Measurements from ENCODE around the gene GARIN1A.
"Not testable (repeated sequence)": the region's sequence is repeated elsewhere in the genome, so short reads cannot be mapped to it uniquely, and the experiment has no call there.

Gene GARIN1A

DNA sequence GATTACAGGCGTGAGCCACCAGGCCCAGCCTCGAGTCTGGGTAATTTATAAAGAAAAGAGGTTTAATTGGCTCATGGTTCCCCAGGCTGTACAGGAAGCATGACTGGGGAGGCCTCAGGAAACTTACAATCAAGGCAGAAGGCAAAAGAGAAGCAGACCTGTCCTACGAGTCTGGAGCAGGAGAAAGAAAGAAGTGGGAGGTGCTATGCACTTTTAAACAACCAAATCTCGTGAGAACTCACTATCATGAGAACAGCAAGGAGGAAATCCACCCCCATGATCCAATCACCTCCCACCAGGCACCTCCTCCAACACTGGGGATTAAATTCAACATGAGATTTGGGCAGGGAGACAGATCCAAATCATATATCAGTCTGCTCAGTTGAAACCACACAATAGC lies 11.6 kb downstream of the GARIN1A start:
- not testable (repeated sequence) for DNase-seq (ENCODE audit: low spot score)

DNA sequence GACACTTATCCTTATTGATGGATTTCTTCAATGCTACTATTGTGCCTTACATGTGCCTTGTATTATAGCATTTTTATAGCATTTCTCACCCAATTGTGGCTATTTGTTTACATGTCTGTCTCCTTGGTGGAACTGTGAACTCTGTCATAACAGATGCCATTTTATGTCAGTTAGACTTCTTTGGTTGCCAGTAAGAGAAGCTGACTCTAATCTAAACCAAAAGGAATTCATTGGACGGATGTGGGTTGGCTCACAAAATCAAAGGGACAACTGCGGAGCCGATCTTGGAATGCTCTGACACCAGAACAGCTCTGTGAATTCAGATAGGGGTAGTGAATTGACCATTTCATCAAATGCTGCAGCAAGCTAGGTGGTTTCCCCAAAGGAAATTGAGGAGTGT lies 15.0 kb downstream of the GARIN1A start:
- no peak for DNase-seq (ENCODE audit: low spot score)

DNA sequence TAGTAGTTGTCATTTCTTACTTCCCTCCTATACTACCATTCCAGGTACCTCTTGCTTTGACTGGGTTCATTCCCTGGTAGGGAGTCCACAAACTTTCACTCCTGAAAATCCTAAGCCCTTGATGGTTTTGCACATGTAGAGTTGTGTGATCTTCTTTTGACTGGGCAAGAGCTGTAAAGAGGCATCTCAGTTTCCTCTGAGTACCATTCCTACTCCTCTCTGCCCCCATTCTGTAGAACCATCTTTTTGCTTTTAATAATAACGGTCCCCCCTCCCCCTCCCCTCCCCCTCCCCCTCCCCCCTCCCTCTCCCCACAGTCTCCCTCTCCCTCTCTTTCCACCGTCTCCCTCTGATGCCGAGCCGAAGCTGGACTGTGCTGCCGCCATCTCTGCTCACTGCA lies 16.4 kb downstream of the GARIN1A start:
- no peak for DNase-seq (ENCODE audit: low spot score)

DNA sequence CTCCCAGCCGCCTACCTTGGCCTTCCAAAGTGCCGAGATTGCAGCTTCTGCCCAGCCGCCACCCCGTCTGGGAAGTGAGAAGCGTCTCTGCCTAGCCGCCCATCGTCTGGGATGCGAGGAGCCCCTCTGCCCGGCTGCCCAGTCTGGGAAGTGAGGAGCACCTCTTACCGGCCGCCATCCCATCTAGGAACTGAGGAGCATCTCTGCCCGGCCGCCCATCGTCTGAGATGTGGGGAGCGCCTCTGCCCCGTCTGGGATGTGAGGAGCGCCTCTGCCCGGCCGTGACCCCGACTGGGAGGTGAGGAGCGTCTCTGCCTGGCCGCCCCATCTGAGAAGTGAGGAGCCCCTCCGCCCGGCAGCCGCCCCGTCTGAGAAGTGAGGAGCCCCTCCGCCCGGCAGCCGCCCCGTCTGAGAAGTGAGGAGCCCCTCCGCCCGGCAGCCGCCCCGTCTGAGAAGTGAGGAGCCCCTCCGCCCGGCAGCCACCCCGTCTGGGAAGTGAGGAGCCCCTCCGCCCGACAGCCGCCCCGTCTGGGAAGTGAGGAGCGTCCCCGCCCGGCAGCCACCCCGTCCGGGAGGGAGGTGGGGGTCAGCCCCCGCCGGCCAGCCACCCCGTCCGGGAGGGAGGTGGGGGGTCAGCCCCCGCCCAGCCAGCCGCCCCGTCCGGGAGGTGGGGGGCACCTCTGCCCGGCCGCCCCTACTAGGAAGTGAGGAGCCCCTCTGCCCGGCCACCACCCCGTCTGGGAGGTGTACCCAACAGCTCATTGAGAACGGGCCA lies 17.3 kb downstream of the GARIN1A start:
- not testable (repeated sequence) for DNase-seq (ENCODE audit: low spot score)

DNA sequence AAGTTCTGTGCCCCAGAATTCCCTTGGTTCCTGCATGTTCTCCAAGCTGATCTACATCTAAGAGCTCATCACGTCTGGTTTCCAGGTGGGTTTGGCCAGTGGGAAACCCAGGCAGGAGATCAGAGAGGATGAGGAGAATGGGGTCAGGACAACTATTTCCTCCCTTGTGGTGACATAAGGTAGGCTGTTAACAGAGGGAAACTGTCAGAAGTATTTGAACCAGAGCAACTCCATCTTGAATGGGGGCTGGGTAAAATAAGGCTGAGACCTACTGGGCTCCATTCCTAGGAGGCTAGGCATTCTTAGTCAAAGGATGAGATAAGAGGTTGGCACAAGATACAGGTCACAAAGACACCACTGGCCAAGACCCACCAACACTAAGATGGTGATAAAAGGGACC lies 19.1 kb downstream of the GARIN1A start:
- DNase-seq (ENCODE audit: low spot score) = no peak

DNA sequence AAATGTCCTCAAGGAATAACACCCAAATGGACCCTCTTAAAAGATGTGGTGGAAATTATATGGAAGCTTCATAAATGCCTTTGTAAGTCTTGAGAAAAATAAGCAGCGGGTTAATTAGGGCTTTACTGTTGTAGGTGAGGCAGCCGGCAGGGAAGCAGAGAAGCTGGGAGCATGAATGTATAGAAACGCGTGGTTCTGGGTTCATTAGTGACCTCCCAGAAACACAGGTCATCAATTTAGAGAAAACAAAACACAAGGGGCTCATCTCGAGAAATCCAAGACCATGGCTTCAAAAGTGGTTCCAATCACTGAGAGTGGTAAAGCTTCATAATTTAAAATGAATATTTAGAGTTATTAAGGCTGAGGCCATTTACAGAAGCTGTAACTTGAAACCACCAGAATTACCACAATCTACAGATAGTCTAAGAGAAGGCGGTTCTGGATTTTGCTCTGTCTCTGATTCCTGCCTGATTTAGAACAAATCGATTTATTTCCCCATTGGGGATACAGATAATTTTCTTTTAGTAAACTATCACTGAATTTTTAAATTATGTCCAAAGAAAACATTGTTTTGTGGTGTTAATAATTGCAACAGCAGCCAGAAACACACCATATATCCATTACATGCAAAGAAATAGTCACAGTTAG lies 20.7 kb downstream of the GARIN1A start:
- DNase-seq (ENCODE audit: low spot score) = no peak

DNA sequence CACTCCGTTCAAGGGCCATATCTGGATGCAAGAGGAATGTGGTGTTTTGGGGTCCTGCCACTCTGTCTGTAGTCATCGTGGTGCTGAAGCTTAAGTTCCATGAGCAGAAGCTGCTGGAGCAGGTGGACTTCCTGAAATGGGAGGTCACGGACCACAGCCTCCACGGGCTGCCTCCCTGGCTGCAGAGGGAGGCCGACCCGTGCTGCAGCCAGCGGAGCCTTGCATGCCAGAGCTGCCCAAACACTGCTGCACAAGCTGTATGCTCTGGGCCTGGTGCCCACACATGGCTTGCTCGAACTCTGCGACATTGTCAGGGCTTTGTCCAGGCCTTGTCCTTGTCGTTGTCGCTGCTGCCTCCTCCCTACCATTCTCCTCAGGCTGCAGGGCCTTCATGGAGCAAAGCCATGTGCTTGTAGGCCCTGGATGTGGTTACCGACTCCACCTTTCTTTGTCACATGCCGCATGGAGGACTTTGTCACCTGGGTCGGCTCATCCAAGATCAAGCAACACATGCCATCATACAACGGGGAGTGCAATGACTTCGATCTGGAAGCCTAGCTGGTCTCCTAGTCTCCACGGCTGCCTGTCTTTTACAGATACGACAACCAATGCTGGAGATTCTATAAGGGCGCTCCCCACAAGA lies 21.4 kb downstream of the GARIN1A start:
- no peak for DNase-seq (ENCODE audit: low spot score)

DNA sequence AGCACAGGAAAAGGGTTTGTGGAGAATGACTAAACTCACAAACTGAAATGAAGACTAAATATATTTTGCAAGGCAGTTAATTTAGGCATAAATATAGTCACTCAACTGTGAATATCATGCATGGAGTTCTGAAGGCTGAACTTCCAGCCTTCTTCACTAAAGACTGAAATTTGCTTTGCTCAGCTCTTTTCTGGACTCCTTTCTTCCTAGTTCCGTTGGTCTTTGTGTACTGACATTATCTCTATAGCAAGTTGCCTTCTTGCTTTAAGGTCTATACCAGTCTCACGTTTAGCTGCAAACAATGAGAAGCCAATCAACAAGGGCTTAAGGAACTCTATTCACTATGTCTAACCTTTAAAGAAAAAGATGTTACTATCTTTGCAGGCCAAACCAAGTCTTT lies 22.6 kb downstream of the GARIN1A start:
- no peak for DNase-seq (ENCODE audit: low spot score)

DNA sequence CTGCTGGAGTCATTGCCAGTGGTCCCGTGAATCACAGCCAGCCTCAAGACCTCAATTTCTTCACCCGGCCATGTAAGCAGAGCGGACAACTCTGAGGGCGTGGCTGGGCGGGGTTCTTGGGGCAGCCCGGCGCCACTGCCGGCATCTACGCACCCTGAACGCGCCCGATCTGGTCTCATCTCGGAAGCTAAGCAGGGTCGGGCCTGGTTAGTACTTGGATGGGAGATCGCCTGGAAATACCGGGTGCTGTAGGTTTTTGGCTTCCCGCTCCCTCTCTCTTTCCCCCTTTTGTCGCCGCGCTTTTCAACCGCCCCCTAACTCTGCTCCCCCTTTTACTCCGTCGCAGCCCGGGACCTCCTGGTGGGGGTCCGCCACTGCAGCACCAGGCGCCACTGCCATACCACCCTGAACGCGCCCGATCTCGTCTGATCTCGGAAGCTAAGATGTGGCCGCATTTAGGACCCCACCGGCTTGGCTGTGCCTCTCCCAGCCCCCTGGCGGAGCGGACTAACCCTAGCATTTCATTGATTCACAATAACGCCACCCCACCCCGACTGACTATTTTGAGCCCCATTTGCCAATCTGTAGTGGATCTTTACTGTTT lies 25.3 kb downstream of the GARIN1A start:
- DNase-seq (ENCODE audit: low spot score) = no peak

DNA sequence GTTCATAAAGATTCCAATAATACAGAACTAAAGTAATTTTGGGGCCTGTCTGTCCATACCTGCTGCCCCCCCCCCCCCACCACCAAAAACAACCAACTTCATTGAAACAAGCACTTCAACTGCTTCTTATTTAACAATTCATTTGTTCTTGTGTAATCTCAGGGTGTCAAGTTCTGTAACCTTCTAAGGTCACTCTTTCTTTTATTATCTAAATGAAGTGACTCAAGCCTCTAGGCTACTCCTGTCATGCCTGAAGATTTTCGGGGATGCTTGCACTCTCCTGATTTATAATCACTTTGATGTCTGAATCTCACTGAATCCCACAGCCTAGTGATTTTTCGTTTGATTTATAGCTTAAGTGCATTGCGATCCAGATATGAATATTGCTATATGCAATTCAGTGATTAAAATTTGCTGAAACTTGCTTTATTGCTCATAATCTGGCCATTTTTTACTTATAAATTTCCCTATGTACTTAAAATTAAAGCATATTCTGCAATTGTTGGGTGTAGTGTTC lies 27.2 kb downstream of the GARIN1A start:
- no peak for DNase-seq (ENCODE audit: low spot score)

DNA sequence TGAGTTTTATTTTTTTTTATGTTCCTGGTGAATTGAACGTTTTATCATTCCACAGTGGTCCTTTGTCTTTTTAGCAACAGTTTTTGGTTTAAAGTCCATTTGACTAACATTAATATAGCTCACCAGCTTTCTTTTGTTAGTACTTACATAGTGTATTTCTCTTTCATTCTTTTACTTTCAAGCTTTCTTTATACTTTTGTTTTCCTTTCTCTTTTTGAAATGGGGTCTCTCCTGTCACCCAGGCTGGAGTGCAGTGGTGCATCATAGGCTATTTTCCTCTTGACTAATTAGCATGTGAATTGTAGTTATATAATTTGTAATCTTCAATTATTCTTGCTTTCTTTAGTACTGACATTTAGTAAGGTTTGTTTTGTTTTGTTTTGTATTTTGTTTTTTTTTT lies 27.8 kb downstream of the GARIN1A start:
- no peak for DNase-seq (ENCODE audit: low spot score)

DNA sequence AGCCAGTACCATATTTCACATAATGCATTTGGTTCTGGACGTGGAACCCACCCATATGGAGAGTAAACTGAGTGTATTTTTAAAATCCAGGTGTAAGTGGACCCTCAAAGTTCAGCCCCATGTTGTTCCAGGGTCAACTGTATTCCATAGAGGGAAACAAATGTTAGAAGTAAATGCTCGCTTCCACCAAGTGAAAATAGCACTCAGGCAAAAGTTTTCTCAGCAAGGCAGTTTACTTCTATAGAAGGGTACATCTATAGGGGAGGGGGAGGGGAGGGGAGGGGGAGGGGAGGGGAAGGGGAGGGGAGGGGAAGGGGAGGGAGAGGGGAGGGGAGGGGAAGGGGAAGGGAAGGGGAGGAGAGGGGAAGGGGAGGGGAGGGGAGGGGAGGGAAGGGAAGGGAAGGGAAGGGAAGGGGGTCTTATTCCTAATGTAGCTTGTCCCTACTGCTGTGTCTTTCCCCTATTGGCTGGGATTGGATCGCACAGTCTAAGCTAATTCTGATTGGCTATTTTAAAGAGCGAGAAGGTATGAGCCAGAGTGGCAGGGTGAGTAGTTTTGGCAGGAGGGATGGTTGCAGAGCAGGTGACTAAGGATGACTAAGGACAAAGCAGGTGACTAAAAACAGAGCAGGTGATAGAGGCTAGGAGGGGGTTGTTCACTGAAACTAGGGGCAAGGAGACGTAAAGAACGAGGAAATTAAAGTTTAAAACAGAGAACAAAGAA lies 29.1 kb downstream of the GARIN1A start:
- DNase-seq (ENCODE audit: low spot score) = no peak

DNA sequence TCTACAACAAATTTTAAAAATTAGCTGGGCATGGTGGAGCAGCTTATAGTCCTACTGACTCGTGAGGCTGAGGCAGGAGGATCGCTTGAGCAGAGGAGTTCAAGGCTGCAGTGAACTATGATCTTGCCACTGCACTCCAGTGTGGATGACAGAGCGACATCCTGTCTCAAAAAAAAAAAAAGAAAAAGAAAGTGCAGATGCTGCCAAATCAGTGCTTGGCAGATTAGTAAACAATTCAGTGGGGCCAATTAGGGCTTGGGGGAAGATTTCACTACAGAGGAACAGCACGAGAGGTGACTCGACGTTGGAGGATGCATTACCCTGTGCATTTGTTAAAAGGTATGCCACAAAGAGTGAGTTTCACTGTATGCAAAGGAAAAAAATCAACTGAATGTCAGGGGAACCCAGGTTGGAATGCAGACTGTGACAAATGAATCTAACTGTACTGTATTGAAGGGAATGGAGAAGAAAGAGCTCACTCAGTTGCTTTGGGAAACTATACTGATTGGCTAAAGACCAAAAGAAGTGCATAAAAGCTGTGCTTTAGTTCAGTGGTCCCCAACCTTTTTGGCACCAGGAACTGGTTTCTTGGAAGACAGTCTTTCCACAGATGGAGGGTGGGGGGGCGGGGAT lies 31.6 kb downstream of the GARIN1A start:
- no peak for DNase-seq (ENCODE audit: low spot score)

DNA sequence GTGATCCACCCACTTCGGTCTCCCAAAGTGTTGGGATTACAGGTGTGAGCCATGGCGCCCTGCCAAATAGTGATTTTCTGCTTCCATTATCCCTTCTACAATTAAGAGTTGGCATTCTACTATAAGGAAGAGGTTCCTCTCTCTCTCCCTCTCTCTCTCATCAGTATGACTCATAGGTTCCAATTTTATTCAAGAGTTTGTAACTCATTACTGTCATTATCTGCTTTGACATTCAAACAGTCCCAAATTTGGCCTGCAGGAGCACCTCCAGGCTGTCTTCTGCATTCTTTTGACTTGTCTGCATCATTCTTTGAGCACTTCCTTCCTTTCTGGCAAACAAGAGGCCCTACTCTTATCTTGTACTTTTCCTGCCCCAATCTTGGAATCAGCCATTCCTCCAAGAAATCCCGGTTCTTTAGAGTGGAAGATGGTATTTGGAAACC lies 33.8 kb downstream of the GARIN1A start:
- peak; percentile 48 for DNase-seq (ENCODE audit: low spot score)

DNA sequence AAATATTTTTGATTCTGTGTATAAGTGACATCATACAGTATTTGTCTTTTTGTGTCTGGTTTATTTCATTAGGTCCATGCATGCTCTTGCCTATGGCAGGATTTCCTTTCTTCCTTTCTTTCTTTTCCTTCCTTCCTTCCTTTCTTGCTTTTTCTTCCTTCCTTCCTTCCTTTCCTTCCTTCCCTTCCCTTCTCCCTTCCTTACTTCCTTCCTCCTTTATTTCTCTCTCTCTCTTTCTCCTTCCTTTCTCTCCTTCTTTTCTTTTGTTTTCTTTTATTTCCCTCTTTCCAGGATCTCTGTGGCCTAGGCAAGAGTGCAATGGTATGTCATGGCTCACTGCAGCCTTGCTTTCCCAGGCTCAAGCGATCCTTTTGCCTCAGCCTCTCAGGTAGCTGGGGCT lies 35.7 kb downstream of the GARIN1A start:
- DNase-seq (ENCODE audit: low spot score) = no peak

DNA sequence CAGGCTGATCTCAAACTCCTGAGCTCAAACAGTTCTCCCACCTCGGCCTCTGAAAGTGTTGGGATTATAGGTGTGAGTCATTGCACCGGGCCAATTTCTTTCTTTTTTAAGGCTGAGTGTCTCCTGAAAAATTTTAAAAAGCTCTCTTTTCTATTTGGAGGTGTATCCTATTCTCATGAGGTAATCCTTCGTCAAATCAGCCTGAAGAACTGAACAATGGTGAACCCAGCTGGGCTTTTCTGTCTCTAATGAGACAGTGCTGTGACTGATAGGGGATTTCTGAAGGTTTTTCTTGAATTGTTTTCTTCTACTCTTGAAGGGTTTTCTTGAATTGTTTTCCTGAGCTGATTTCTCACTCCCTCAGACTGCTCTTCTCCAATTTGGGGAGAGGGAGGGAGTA lies 36.1 kb downstream of the GARIN1A start:
- DNase-seq (ENCODE audit: low spot score) = no peak

DNA sequence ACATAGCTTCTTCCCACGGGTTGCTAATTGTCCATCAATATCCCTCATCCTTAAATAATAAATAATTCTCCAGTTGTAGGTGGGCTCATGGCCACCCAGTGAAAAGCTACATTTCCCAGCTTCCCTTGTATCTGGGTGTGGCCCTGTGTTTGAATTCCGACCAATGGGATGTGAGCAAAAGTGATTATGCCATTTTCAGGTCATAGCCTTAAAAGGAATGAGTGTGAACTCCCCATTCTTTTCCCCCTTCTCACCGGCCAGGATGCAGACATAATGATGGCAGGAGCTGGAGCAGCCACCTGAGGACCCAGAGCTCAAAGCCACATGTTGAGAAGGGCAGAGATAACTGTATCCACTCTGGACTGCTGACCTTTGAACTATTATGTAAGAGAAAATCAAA lies 36.7 kb downstream of the GARIN1A start:
- no peak for DNase-seq (ENCODE audit: low spot score)

DNA sequence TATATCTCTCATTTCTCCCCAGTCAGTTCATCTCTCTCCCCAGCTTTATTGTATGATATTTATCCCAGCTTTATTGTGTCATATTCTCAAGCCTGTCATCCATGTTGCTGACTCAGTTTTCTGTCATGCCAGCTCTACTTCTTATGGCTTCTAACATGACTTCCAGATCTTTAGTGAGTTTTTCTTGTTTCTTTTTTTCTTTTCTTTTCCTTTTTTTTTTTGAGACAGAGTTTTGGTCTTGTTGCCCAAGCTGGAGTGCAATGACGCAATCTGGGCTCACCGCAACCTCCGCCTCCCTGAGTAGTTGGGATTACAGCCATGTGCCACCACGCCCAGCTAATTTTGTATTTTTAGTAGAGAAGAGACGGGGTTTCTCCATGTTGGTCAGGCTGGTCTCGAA lies 38.4 kb downstream of the GARIN1A start:
- DNase-seq (ENCODE audit: low spot score) = no peak

DNA sequence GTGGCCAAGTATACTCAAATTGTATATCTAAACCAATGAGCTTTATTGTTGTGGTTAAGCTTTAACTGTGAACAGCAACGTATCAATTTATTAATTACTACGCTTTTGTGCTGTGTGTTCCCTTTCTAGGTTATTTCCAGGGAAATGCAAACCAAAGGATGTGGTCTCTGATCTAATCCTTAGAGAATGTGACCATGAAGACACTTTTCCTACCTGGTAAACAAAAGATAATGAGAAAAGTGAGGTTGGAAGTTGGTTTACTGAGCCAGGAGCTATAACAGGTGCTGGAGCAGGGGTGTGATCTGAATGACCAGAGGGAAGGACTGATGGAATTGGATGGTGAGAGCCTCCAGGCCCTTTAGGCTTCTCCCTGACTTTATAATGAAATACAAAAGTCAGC lies 41.7 kb downstream of the GARIN1A start:
- no peak for DNase-seq (ENCODE audit: low spot score)

DNA sequence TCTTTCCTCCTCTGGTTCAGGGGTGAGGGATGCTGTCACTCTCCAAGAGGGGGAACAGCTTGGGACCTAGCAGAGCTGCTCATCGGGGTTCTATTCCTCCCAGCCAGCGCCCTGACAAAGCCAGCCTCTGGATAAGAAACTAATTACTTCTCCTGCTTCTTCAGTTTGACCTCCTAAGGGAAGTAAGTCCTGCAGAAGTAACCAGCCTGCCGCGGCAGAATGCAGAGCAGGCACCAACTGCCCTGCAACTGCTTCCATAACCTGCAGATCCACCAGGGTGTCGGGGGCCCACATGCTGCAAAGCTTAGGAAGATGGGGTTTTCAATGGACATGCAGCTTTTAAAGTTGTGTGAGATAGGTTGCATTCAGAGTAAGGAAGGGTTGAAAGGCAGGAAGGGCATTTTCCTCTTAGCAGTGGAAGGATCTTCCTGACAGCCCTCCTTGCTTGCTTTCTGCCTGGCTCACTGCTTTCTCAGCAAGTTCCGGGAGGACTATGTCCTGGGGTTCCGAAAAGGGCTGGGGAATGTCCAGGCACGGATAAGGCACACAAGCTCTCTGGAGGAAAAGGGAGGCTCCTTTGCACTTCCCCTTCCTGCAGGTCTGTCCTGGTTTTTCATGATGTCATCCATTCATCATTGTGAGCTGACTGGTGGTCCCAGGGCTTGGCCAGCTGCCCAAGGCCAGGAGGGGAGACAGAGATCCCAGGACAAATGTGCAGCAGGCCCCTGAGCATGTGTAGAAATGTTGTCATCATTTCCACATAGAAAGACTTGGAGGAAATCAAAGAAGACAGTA lies 42.8 kb downstream of the GARIN1A start:
- no peak for DNase-seq (ENCODE audit: low spot score)
